ENCODE data around the gene FRMD4A.
"Not testable (repeated sequence)": the region's sequence is repeated elsewhere in the genome, so short reads cannot be mapped to it uniquely, and the experiment has no call there.

The FRMD4A gene

DNA sequence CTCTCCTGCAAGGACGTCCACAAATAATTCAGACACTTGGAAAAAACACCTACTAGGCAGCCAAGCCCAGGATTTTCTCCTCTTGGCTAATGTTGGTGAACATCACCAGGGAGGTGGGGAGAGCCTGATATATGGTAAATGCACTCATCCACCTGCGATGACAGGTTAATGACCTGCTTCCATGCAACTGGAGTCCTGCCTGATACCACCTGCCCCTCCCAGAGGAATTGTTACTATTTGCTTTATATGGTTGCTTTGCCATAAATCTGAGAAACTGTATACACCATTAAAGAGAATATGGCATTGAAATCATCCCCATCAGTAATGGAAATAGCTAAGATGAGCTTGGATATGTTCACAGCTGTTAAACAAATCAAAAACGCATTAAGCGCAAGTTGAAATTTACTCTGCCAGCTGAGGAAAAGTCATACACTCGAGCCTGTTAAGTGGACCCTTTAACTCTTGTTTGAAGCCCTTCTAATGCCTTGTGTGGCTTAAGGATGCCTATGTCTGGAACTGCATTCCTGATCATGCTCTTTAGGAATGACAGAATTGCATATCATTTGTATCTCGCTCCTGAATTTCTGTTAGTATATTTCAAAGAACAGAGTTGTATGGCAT lies 535.6 kb downstream of the FRMD4A start:
- no peak for DNase-seq (ENCODE audit: low read depth in 2 of 2, low spot score in 1 of 2)

- no peak for DNase-seq (ENCODE audit: low read depth in 2 of 2, low spot score in 1 of 2)
Observed at GRCh38 chr10:13792006-13792405, 538.7 kb downstream of the FRMD4A start.

DNA sequence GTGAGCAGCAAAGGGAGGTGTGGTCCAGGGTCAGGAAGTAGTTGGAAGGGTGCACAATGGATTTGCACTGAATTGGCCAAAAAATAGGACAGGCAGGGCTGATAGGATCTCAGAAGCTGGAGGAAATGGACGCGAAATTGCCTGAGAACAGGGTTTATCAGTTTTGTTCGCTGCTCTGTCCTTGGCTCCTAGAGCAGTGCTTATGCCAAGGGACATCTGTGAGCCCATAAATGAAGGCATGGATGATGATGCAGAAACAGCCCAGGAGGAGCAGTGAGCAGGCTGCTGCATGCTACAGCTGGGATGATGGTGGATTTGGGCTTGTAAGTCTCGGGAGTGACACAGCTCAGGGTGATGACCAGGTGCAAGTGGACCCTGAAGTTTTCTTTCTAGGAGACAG lies 539.2 kb downstream of the FRMD4A start:
- DNase-seq (ENCODE audit: low read depth in 2 of 2, low spot score in 1 of 2), result no peak

- DNase-seq (ENCODE audit: low read depth in 2 of 2, low spot score in 1 of 2), result no peak
Observed at GRCh38 chr10:13790196-13790595, 540.5 kb downstream of the FRMD4A start.

DNA sequence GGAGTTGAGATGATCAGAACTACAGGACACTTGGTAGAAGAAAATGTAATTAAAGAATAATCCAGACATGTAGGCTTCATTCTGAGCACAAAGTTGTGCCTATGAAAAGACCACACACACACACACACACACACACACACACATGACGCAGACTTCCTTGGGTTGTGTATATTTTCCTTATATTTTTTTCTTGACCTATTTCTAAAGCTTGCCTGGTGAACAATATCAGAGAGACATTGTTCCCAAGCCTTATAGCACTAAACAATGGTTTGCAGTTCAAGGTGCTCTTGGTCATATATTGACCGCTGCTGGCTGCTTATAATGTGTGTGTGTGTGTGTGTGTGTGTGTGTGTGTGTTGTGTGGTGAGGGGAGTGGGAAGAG lies 541.3 kb downstream of the FRMD4A start:
- no peak for DNase-seq (ENCODE audit: low read depth in 2 of 2, low spot score in 1 of 2)

DNA sequence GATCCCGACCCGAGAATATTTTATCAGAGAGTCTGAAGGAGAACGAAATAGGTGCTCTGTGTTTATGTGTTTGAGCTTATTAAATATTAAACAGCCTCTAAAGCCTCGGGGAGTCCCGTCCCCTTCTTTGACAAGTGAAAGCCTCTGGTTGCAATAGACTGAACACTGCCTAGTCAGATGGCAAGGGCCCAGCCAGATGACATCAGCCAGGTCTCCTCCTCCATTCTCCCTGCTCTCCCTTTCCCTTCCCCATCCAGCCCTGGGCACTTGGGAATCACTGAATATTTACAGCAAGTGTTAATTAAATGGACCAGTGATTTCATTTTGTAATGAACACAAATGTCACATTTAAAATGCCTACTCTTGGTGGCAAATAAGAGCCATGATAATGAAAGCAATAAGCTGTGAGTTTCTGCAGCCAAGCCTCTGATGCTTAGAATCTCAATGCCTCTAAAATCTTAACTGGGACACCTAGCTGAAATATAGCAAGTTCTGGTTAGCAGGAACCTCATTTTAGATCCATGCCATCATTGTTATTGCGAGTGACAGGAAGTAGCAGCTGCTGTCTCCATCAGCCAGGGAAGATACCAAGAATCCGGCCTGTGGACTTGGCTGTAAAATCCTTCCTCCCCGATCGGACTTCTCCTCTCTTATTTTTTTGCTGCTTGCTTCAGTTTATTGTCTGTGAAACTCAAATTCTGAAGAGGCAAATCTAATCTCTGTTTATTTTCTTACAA lies 541.8 kb downstream of the FRMD4A start:
- DNase-seq (ENCODE audit: low read depth in 2 of 2, low spot score in 1 of 2), result no peak

DNA sequence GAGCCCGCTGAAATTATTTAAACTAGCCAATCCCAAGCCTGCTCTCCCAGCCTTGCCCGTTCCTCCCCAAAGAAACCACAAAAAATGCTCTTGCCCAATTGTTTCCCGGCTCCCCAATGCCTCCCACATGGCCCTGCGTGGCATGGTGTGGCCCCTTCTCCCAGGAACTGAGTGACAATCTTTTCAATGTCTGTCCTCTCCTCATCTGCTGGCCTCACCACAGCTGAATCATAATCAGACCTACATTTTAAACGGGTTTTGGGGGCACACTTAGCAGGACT lies 542.5 kb downstream of the FRMD4A start:
- DNase-seq (ENCODE audit: low read depth in 2 of 2, low spot score in 1 of 2), result no peak

- peak; percentile 43 to 48 for DNase-seq (ENCODE audit: low read depth in 2 of 2, low spot score in 1 of 2)
Observed at GRCh38 chr10:13787015-13787421, 543.7 kb downstream of the FRMD4A start.

DNA sequence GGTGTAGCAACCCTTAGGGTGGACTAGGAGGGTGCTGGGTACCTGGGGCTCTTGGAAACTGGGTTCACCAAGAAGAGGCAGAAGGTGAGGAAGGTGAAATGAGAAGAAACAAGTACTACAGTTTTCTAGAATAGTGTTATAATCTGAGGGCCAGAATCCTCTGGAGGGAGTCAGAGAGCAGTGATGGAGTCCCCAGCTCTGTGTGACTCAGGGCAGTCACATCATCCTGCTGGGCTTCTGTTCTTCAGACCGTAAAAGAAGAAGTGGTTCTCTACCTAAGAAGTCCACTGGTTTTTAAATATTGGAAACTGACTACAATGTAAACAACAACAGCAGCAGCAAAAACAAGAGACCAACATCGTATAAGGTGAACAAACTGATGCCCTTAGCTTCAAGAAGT lies 546.7 kb downstream of the FRMD4A start:
- no peak for DNase-seq (ENCODE audit: low read depth in 2 of 2, low spot score in 1 of 2)

GRCh38 chr10:13779748-13780147 lies 551.0 kb downstream of the FRMD4A start:
- no peak for DNase-seq (ENCODE audit: low read depth in 2 of 2, low spot score in 1 of 2)

- DNase-seq (ENCODE audit: low read depth in 2 of 2, low spot score in 1 of 2), result not testable (repeated sequence)
Observed at GRCh38 chr10:13778693-13778960, 552.1 kb downstream of the FRMD4A start.

DNA sequence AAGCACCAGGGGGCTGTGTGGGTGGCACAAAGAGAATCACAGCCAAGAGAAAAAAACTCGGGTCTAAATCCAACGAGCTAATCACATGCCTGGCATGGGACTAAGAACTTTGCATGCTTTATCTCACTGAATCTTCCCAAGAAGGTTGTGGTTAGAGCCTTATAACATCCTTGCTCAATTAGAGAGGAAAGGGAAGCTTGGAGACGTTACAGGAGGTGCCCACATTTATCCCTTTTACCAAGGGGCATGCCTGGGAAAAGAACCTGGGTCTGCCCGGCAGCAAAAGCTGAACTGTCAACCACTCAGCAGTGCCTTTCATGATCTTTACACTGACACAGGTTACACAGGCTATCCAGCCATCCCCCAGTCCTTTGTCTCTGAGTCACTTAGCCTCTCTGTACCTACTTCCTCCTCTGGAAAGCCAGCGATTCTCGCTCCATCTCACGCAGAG lies 553.8 kb downstream of the FRMD4A start:
- DNase-seq (ENCODE audit: low read depth in 2 of 2, low spot score in 1 of 2), result no peak

- no peak for DNase-seq (ENCODE audit: low read depth in 2 of 2, low spot score in 1 of 2)
Observed at GRCh38 chr10:13775786-13776775, 554.6 kb downstream of the FRMD4A start.

- DNase-seq (ENCODE audit: low read depth in 2 of 2, low spot score in 1 of 2), result no peak
Observed at GRCh38 chr10:13774303-13774893, 556.3 kb downstream of the FRMD4A start.

DNA sequence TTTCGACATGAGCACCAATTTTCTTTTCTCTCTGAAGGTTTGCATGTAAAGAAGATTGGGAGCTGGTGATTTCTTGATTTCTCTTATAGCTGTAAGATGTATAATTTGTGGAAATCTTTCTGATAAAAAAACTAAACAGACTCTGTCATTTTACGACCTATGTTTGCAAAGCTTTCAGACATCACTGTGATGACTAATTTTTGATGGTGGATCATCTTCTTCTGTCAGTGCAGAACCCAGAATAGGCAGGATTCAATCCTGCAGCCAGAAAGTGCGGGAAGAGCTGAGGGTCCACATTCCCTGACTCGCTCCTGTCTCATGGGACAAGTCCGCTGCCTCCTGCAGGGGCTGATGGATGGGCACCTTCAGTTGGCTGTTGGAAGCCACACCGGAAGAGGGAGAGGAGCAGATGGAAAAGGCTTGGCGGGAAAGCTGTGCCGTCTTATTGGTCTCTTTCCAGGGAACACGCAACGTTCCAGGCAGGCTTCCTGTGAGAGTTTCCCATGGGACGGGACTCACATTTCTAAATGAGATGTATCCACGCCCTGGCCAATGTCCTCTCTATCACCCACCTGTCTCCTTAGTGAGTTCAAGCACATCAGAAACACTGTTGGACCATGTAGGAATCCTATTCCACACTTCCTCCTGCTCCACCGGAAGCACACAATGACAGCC lies 557.1 kb downstream of the FRMD4A start:
- DNase-seq (ENCODE audit: low read depth in 2 of 2, low spot score in 1 of 2), result no peak

GRCh38 chr10:13773043-13773442 lies 557.7 kb downstream of the FRMD4A start:
- no peak for DNase-seq (ENCODE audit: low read depth in 2 of 2, low spot score in 1 of 2)

DNA sequence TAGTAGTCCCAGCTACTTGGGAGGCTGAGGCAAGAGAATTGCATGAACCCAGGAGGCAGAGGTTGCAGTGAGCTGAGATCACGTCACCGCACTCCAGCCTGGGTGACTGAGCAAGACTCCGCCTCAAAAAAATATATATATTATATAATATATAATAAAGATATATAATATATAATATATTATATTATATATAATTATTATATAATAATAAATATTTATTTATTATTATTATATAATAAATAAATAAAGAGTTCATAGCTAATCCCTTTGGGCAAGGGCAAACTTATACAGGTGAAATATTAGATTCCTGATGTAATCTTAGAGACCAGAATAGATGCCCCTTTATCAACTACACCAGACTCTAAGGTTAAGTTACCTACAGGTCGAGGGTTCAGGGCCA lies 558.7 kb downstream of the FRMD4A start:
- no peak for DNase-seq (ENCODE audit: low read depth in 2 of 2, low spot score in 1 of 2)

DNA sequence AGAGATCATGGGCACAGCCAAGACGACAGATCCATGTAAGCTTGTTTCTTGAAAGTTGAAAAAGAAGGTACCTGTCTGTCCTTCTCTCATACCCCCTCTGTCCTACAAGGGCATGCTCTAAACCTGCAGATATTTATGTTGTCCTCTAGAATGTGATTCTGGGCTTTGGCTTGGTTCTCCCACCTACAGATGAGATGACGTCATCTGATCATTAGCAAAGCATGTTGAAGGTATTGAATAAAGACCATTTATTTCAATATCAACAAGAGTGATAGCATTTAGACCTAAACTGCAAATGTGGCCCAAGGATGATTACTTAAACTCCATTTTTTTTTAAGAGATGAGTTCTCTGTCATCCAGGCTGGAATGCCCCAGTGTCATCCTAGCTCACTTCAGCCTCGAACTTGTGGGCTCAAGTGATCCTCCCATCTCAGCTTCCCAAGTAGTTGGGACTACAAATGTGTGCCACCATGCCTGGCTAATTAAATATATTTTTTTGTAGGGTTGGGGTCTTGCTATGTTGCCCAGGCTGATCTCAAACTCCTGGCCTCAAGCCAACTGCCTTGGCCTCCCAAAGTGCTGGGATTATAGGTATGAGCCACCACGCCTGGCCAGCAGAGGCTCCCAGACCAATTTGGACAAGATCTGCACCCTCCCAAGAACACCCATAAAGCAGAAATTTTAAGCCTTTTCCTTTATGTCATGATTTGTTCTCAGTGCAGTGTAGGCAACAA lies 559.8 kb downstream of the FRMD4A start:
- DNase-seq (ENCODE audit: low read depth in 2 of 2, low spot score in 1 of 2), result no peak

- DNase-seq (ENCODE audit: low read depth in 2 of 2, low spot score in 1 of 2), result no peak
Observed at GRCh38 chr10:13769946-13770345, 560.8 kb downstream of the FRMD4A start.

- no peak for DNase-seq (ENCODE audit: low read depth in 2 of 2, low spot score in 1 of 2)
Observed at GRCh38 chr10:13767676-13768178, 563.0 kb downstream of the FRMD4A start.
